K562 (cell line): ENCODE measurements around the gene KRTAP25-1. TPM values are rescaled to one million over a fixed set of nuclear protein-coding genes. Genes with fewer than 3 reads are reported as not detected.

Experiments used
- CREB3L1 ChIP-seq: fragments of 450-650 bp; IDR thresholded peaks from 2 replicates; pipeline ENCODE4 v1.6.1; 2014; ENCODE audit warnings: low read depth, mild to moderate bottlenecking, moderate library complexity, borderline replicate concordance
- HEY1 ChIP-seq: fragments of 250-450 bp; sonication (Bioruptor Pico); IDR thresholded peaks from 2 replicates; pipeline ENCODE4 v1.5.0; 2020; ENCODE audit warnings: mild to moderate bottlenecking, moderate library complexity, borderline replicate concordance
- MGA ChIP-seq: fragments of 450-650 bp; IDR thresholded peaks from 2 replicates; pipeline ENCODE4 v1.6.1; 2016; ENCODE audit warnings: mild to moderate bottlenecking, moderate library complexity
- PRDM10 ChIP-seq: fragments of 450-650 bp; IDR thresholded peaks from 2 replicates; pipeline ENCODE4 v1.6.1; 2018; ENCODE audit not compliant: partially characterized antibody
- TCF3 ChIP-seq: sonication (generic); formaldehyde crosslinking; IDR thresholded peaks from 2 replicates; pipeline ENCODE4 v1.4.0; 2020; ENCODE audit warnings: mild to moderate bottlenecking, missing genetic modification reagents
- XRCC3 ChIP-seq: fragments of 450-650 bp; IDR thresholded peaks from 2 replicates; pipeline ENCODE4 v1.6.1; 2017; ENCODE audit warnings: mild to moderate bottlenecking, moderate library complexity
- ZBTB5 ChIP-seq: fragments of 450-650 bp; IDR thresholded peaks from 2 replicates; pipeline ENCODE4 v1.6.1; 2017; ENCODE audit warnings: antibody characterized with exemption
- ZFX ChIP-seq: sonication (generic); formaldehyde crosslinking; IDR thresholded peaks from 2 replicates; pipeline ENCODE4 v1.8.0; 2022; ENCODE audit warnings: mild to moderate bottlenecking, missing genetic modification reagents, moderate library complexity
- ZNF253 ChIP-seq: fragments of 250-450 bp; sonication (Bioruptor Pico); conservative IDR thresholded peaks from 2 replicates; pipeline ENCODE4 v1.6.1; 2021; ENCODE audit warnings: mild to moderate bottlenecking
- polyA plus RNA-seq, 8 experiments: library from polyadenylated mRNA; depleted of rRNA in 4 of 8; stranded (reverse) in 5 of 8; unstranded in 3 of 8; fragments of >200 nt; fragmentation: Nextera tagmentation in 2 of 8; fragmentation: Illumina TruSeq in 1 of 8; extraction: Ambion mirVana in 2 of 8; extraction: Trizol in 1 of 8; gene quantifications; 2 replicates each; pipeline versions ENCODE4 v1.2.1 to v1.2.3, GENCODE V29; 2011 to 2014; ENCODE audit warnings: inconsistent platforms in 1 of 8, missing spikeins in 1 of 8
- total RNA-seq, 7 experiments: library from RNA; depleted of rRNA in 6 of 7; stranded (reverse); fragments of >200 nt in 6 of 7; fragmentation: Illumina TruSeq in 2 of 7; extraction: Trizol in 2 of 7; gene quantifications; 2 replicates each; pipeline versions ENCODE4 v1.2.1 to v1.2.3, GENCODE V29; 2011 to 2021; ENCODE audit warnings: low replicate concordance in 1 of 7

KRTAP25-1 gene
- total and polyA plus RNA-seq, 9 of the 15 experiments (the other 6 are each of a cell fraction or from before 2014, with no cell fraction given): not detected

GRCh38 chr21:30332681-30333080 is 43.4 kb upstream of the KRTAP25-1 start (continued):
- TF ChIP-seq MGA (no peak), PRDM10 (no peak), HEY1 (CRISPR knock-in tag) (no peak), ZNF253 (no peak), ZBTB5 (no peak), CREB3L1 (no peak), XRCC3 (no peak), TCF3 (no peak), ZFX (CRISPR knock-in tag) (no peak)
